Colonic mucosa (tissue), 4 donors: ENCODE measurements around the gene FAM168A. TPM values are rescaled to one million over a fixed set of nuclear protein-coding genes. Genes with fewer than 3 reads are reported as not detected.
"Not testable (repeated sequence)": the region's sequence is repeated elsewhere in the genome, so short reads cannot be mapped to it uniquely, and the experiment has no call there.

Source experiments
- DNase-seq: peaks from one replicate; pipeline ENCODE4 v3.0.0-alpha.2; 2020
- H3K27ac ChIP-seq: fragments of 200-600 bp; one replicate; pipeline ENCODE4 v1.8.0; 2021
- H3K27me3 ChIP-seq: fragments of 200-600 bp; one replicate; pipeline ENCODE4 v1.8.0; 2021
- H3K36me3 ChIP-seq: fragments of 200-600 bp; one replicate; pipeline ENCODE4 v1.8.0; 2021
- H3K4me1 ChIP-seq: fragments of 200-600 bp; one replicate; pipeline ENCODE4 v1.8.0; 2021; ENCODE audit warnings: mild to moderate bottlenecking
- H3K4me3 ChIP-seq: fragments of 200-600 bp; one replicate; pipeline ENCODE4 v1.8.0; 2021
- H3K9ac ChIP-seq, 2 donors: one replicate each; pipeline ENCODE4 v1.7.0; 2013; ENCODE audit warnings: control low read depth in 2 of 2, low read depth in 2 of 2, low read length in 2 of 2
- H3K9me3 ChIP-seq: fragments of 200-600 bp; one replicate; pipeline ENCODE4 v1.8.0; 2021
- intact Hi-C: fragments of 100-400 bp; cut with DNase I; formaldehyde crosslinking; loops from one replicate; pipeline ENCODE4 v1.14.1; 2022
- total RNA-seq, 2 donors: library from RNA; stranded (reverse); fragmentation: NEBNext Ultra II Directional in 1 of 2; extraction: Animal tissue kit (Norgen Biotek cat#: 25700) in 1 of 2; gene quantifications; one replicate each; pipeline ENCODE4 v1.2.1, GENCODE V29; 2021
- TF ChIP-seq, protein P1 (sequence below): fragments of 200-600 bp; IDR thresholded peaks from one replicate; pipeline ENCODE4 v1.8.0; 2022; ENCODE audit warnings: antibody characterized with exemption, mild to moderate bottlenecking
- donor health status: healthy.
- donor health status: DM: no; HTN: no; CAD: no.
- donor health status: DM: no; HTN: no; CAD: no.

Gene FAM168A
- total RNA-seq, 2 donors from 2014 or later, result 16.9 to 21.6 TPM

DNA sequence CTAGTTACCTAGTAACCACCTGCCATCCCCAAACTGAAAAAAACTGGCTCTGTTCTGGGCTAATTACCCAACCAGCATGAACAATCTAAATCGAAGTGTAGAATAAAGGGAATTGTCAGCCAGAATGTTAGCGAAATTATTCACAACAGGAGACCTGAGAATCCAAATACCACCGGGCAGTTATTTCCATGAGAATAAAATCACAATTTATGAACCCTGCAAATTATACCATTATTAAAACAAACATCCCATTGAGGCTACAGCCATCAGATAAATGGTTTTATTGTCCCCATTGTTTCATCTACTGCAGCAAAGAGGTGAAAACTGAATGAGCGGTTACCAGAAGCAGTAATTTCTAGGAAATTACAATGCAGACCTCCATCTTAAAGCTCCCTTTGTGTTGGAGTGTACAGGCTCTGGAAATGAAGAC lies 21.7 kb downstream of the FAM168A start:
- Histone ChIP-seq H3K4me3 (no peak overlapping the region), H3K4me1 (no peaks in the 10 kb centered on the region), H3K9ac (no peak overlapping the region), H3K36me3 (no peaks in the 10 kb centered on the region), H3K27me3 (no peaks in the 10 kb centered on the region), H3K9me3 (no peaks in the 10 kb centered on the region), H3K27ac (no peak overlapping the region)
- TF ChIP-seq, protein P1, sequence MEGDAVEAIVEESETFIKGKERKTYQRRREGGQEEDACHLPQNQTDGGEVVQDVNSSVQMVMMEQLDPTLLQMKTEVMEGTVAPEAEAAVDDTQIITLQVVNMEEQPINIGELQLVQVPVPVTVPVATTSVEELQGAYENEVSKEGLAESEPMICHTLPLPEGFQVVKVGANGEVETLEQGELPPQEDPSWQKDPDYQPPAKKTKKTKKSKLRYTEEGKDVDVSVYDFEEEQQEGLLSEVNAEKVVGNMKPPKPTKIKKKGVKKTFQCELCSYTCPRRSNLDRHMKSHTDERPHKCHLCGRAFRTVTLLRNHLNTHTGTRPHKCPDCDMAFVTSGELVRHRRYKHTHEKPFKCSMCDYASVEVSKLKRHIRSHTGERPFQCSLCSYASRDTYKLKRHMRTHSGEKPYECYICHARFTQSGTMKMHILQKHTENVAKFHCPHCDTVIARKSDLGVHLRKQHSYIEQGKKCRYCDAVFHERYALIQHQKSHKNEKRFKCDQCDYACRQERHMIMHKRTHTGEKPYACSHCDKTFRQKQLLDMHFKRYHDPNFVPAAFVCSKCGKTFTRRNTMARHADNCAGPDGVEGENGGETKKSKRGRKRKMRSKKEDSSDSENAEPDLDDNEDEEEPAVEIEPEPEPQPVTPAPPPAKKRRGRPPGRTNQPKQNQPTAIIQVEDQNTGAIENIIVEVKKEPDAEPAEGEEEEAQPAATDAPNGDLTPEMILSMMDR, result no peak
- intact Hi-C loops, result no loop called here
- DNase-seq, result no peak

DNA sequence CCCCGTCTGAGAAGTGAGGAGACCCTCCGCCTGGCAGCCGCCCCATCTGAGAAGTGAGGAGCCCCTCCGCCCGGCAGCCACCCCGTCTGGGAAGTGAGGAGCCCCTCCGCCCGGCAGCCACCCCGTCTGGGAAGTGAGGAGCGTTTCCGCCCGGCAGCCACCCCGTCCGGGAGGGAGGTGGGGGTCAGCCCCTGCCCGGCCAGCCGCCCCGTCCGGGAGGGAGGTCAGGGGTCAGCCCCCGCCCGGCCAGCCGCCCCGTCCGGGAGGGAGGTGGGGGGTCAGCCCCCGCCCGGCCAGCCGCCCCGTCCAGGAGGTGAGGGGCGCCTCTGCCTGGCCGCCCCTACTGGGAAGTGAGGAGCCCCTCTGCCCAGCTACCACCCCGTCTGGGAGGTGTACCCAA lies 25.9 kb downstream of the FAM168A start:
- H3K36me3 ChIP-seq, H3K9ac ChIP-seq, H3K4me3 ChIP-seq, H3K27ac ChIP-seq, H3K4me1 ChIP-seq, H3K27me3 ChIP-seq, H3K9me3 ChIP-seq, DNase-seq, intact Hi-C loops: not testable (repeated sequence)

DNA sequence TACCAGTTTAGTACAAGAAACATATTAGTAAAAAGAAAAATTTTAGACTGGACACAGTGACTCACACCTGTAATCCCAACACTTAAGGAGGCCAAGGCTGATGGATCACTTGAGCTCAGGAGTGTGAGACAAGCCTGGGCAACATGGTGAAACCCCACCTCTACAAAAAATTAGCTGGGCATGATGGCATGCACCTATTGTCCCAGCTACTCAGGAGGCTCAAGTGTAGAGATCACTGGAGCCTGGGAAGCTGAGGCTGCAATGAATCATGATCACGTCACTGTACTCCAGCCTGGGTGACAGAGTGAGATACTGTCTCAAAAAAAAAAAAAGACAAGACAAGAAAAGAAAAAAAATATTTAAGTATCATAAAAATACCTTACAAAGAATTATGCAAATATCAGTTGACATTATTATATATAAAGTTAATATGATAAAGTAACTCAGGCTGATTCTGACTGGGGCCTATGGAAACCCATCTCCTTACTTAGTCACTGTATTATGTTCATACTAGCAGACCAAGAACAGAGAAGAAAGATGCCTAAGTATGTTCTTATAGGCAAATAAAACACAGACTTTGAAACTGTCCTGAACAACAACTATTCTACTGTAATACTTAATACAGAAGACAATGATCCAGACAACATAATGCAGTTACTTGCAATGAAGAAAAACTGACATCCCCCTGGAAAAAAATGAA lies 27.3 kb downstream of the FAM168A start:
- Histone ChIP-seq H3K4me3 (no peak overlapping the region), H3K9me3 (no peaks in the 10 kb centered on the region), H3K4me1 (no peaks in the 10 kb centered on the region), H3K27ac (no peak overlapping the region), H3K27me3 (no peaks in the 10 kb centered on the region), H3K9ac (no peak overlapping the region), H3K36me3 (no peaks in the 10 kb centered on the region)
- DNase-seq, result no peak
- intact Hi-C loops, result no loop called here
- TF ChIP-seq, protein P1, result no peak

DNA sequence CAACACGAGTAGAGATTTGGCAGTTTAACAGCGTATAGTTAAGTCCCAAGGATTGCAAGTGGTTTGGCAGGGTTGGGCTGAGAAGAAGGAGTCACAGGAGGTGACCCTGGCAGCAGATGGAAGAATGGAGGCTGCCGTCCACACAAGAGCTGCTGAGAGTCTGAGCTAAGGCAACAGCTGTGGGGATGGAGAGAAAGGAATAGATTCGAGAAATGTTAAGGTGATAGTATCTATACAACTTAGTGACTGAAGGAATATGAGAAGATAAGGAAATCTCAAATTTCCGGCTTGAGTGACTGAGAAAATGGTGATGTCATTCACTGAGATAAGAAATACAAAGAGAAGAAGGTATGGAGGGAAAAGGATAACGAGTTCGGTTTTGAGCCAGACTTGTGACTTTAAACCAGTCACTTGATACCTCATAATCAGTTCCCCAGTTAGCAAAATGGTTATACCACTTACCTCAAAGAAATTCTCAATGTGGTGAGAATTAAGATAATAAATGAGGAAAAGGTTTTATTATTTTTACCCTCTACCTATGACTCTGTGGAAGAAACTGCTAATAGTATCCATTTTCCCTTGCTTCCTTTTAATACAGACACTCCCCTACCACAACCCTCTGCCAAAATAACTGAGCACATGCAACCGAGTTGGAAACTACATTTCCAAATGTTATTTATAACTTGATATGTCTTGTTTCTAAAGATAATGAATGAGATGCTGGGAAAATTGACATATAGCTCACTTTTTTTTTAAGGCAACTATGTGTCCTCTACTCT lies 30.7 kb downstream of the FAM168A start:
- Histone ChIP-seq H3K4me3 (no peak overlapping the region), H3K27me3 (no peaks in the 10 kb centered on the region), H3K36me3 (no peaks in the 10 kb centered on the region), H3K9me3 (no peaks in the 10 kb centered on the region), H3K27ac (no peak overlapping the region), H3K9ac (no peak overlapping the region), H3K4me1 (no peaks in the 10 kb centered on the region)
- intact Hi-C loops, result no loop called here
- DNase-seq, result no peak
- TF ChIP-seq, protein P1, result no peak

DNA sequence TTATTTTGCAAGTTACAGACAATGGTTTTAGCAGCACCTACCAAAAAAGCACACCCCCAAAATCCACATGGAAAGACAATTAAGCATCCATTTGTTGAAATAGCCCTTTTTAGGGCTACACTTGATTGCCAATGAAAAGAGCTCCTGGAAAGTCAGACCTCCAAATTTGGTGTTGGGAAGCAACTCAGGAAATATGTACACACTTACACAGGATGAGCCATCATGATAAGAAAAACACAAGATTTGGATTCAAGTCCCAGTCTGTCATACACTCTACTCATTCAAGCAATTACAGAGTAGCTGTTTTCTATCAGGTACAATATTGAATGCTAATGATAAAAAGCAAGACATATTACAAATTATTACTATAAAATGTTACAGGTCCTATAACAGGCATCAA lies 31.5 kb downstream of the FAM168A start:
- TF ChIP-seq, protein P1, result no peak
- intact Hi-C loops, result no loop called here
- no peak overlapping the region for H3K4me3 ChIP-seq
- H3K27ac ChIP-seq, result no peak overlapping the region
- no peaks in the 10 kb centered on the region for H3K36me3 ChIP-seq
- H3K9ac ChIP-seq, result no peak overlapping the region
- H3K4me1 ChIP-seq, result no peaks in the 10 kb centered on the region
- H3K27me3 ChIP-seq, result no peaks in the 10 kb centered on the region
- DNase-seq, result no peak
- H3K9me3 ChIP-seq, result no peaks in the 10 kb centered on the region

DNA sequence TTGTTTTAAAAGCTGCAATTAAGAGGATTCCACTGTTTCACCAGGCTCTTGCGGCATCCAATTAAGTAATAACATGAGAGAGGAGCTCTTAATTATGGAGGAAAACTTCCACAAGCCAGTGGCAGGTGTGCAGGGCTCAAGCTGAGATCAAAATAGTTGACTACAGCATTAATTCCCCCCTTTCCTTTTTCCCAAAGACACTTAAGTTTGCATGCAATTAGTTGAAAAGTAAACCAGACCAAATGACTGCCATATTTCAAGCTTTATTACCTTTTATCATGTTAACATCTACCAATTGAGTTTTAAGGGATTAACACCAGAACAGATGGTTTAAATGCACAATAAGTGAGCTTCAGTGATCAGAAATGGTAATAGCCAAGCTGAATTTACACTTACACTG lies 32.1 kb downstream of the FAM168A start:
- intact Hi-C loops, result no loop called here
- Histone ChIP-seq H3K9ac (no peak overlapping the region), H3K4me3 (no peak overlapping the region), H3K4me1 (no peaks in the 10 kb centered on the region), H3K9me3 (no peaks in the 10 kb centered on the region), H3K36me3 (no peaks in the 10 kb centered on the region), H3K27me3 (no peaks in the 10 kb centered on the region), H3K27ac (no peak overlapping the region)
- no peak for DNase-seq
- TF ChIP-seq, protein P1, result no peak
